H1 (cell line): Measurements from ENCODE around the gene ACTA2. TPM values are rescaled to one million over a fixed set of nuclear protein-coding genes. Genes with fewer than 3 reads are reported as not detected.

Source experiments
- CBX8 ChIP-seq: fragments of 300-800, 300-1000 bp; sonication (generic); IDR thresholded peaks from 2 replicates; pipeline ENCODE4 v1.7.1; 2016; ENCODE audit warnings: low read depth, low read length, borderline replicate concordance
- JUN ChIP-seq: IDR thresholded peaks from 2 replicates; pipeline ENCODE4 v1.6.1; 2011; ENCODE audit warnings: low read depth, mild to moderate bottlenecking, improper control_type of control experiment, low read length
- POLR2A ChIP-seq, 2 experiments: IDR thresholded peaks; 1 replicate in 1 of 2; 2 replicates in 1 of 2; pipeline ENCODE4 v1.6.1; 2011; ENCODE audit warnings: low read depth in 2 of 2, low read length in 2 of 2, mild to moderate bottlenecking in 2 of 2; ENCODE audit errors: control extremely low read depth in 1 of 2
- POLR2AphosphoS5 ChIP-seq: IDR thresholded peaks from 2 replicates; pipeline ENCODE4 v1.6.1; 2011; ENCODE audit warnings: low read depth, low read length
- SIN3A ChIP-seq, 2 experiments: IDR thresholded peaks in 1 of 2; conservative IDR thresholded peaks in 1 of 2; 2 replicates each; pipeline ENCODE4 v1.6.1; 2011 to 2012; ENCODE audit warnings: low read length in 2 of 2, improper control_type of control experiment in 1 of 2, low read depth in 1 of 2, mild to moderate bottlenecking in 1 of 2
- SIRT6 ChIP-seq: IDR thresholded peaks from one replicate; pipeline ENCODE4 v1.7.1; 2012; ENCODE audit warnings: low read length, inconsistent platforms
- SIX5 ChIP-seq: IDR thresholded peaks from 2 replicates; pipeline ENCODE4 v1.6.1; 2011; ENCODE audit warnings: mild to moderate bottlenecking, low read depth, low read length
- SRF ChIP-seq: IDR thresholded peaks from 2 replicates; pipeline ENCODE4 v1.6.1; 2011; ENCODE audit warnings: mild to moderate bottlenecking, low read depth, low read length, moderate library complexity
- TEAD4 ChIP-seq: IDR thresholded peaks from 2 replicates; pipeline ENCODE4 v1.6.1; 2012; ENCODE audit warnings: low read depth, low read length, inconsistent platforms, mixed read lengths
- polyA plus RNA-seq, 7 experiments: library from polyadenylated mRNA; depleted of rRNA in 3 of 7; stranded (reverse) in 5 of 7; unstranded in 2 of 7; fragments of >200 nt in 5 of 7; fragments of 200-250 nt in 2 of 7; gene quantifications; 1 replicate in 5 of 7; 2 replicates in 1 of 7; 4 replicates in 1 of 7; pipeline versions ENCODE4 v1.2.1 to v1.2.3, GENCODE V29; 2011 to 2013; ENCODE audit warnings: missing spikeins in 2 of 7, mixed read lengths in 2 of 7
- total RNA-seq: library from RNA; stranded (reverse); fragmentation: NEBNext Ultra II Directional; extraction: Animal tissue kit (Norgen Biotek cat#: 25700); gene quantifications from 2 replicates; pipeline ENCODE4 v1.2.1, GENCODE V29; 2021

The ACTA2 gene
- total and polyA plus RNA-seq, 2 of the 8 experiments (the other 6 are each of a cell fraction or from before 2014, with no cell fraction given): 3.5 to 8.9 TPM

- TF ChIP-seq POLR2A (IDR thresholded peaks at IDR 0.05; ENCODE audit: control extremely low read depth in 1 of 2, low read depth in 2 of 2, low read length in 2 of 2): no peak
- no peak for TF ChIP-seq SIN3A (conservative IDR thresholded peaks at IDR 0.05 in 1 of 2, IDR thresholded peaks at IDR 0.05 in 1 of 2; ENCODE audit: low read depth in 1 of 2, low read length in 2 of 2)
- no peak for TF ChIP-seq JUN
- no peak for TF ChIP-seq SIRT6
- no peak for TF ChIP-seq TEAD4
- TF ChIP-seq SIX5: no peak
- no peak for TF ChIP-seq SRF
- TF ChIP-seq CBX8: no peak
- no peak for TF ChIP-seq POLR2AphosphoS5
Observed at GRCh38 chr10:88983206-88983605, 30.6 kb upstream of the ACTA2 start (continued).
